ENCODE results near the gene PSMB9. TPM values are rescaled to one million over a fixed set of nuclear protein-coding genes. Genes with fewer than 3 reads are reported as not detected.
A peak's percentile ranks its signal among the peaks of the same experiment; 100 is the strongest.

PSMB9 gene
- total RNA-seq, 2 experiments from 2014 or later: 296 to 302 TPM

- peaks cover 74% of the 10 kb centered on the region for H3K36me3 Mint-ChIP-seq
- H3K4me1 Mint-ChIP-seq (ENCODE audit: low read depth): peaks cover 54% of the 10 kb centered on the region
- POLR2A ChIA-PET: interaction anchor here (8.2 to 9.8 kb wide), 2 partner anchors 16 to 131 kb away, joined by 133 to 313 read pairs; partner anchors contain the start of genes BRD2, PSMB9 and TAP1
- CTCF ChIA-PET: interaction anchor here (0.7 to 11.9 kb wide), 6 partner anchors 10 to 439 kb away, joined by 3 to 917 read pairs (median 5); partner anchors contain the start of genes PSMB9 and TAP1
- no peaks in the 10 kb centered on the region for H3K9me3 Mint-ChIP-seq
- H3K27me3 Mint-ChIP-seq: no peaks in the 10 kb centered on the region
- peak overlapping the region; percentile 97 for H3K4me3 Mint-ChIP-seq
- peak overlapping the region; percentile 100 for H3K27ac Mint-ChIP-seq
- DNase-seq: peak; percentile 72
- intact Hi-C loops (cut with micrococcal nuclease): loop anchor here (5.0 kb wide), 3 partner anchors 367 to 1103 kb away; partner anchors contain the start of genes CLIC1, CUTA and RING1
Measured at GRCh38 chr6:32840604-32841246, 13.3 kb upstream of the PSMB9 start.

DNA sequence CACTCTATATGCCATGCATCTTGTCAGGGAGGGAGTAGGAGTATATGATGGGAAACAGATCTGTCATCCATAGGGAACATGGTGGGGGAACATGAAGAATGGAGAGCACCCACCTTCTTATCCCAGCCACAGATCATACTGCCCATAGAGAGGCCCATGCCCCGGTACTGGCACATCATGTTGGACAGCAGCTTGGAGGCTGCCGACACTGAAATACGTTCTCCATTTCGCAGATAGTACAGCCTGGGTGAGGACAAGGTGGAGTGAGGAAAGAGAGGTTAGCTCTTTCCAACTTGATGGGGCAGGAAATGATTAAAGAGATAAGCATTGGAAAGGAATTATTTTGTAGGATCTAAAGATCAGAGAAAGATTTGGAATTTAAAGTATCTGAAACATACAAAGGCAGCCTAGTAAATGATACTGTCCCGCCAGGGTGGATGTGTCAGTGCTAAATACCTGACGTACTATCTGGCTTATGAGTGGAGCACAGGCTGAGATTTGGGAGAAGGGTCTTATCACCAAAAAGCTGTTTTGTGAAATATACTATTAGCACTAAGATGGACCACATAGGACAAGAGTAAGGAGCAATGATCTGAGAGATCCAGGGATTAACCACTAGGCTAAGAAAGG, 11.9 kb upstream of the PSMB9 start:
- no peaks in the 10 kb centered on the region for H3K27me3 Mint-ChIP-seq
- H3K27ac Mint-ChIP-seq: peak overlapping the region; percentile 100
- peaks cover 74% of the 10 kb centered on the region for H3K36me3 Mint-ChIP-seq
- DNase-seq: no peak
- H3K9me3 Mint-ChIP-seq: no peaks in the 10 kb centered on the region
- peaks cover 48% of the 10 kb centered on the region for H3K4me1 Mint-ChIP-seq (ENCODE audit: low read depth)
- H3K4me3 Mint-ChIP-seq: peak overlapping the region; percentile 97
- intact Hi-C loops (cut with micrococcal nuclease): loop anchor here (5.0 kb wide), 3 partner anchors 365 to 1105 kb away; partner anchors contain the start of genes CLIC1, CUTA and RING1
- ChIA-PET POLR2A (interaction anchor here (8.2 to 9.8 kb wide), 2 partner anchors 14 to 130 kb away, joined by 133 to 313 read pairs; partner anchors contain the start of genes BRD2, PSMB9 and TAP1), CTCF (interaction anchor here (1.2 to 11.9 kb wide), 4 partner anchors 9 to 142 kb away, joined by 3 to 917 read pairs (median 8); partner anchors contain the start of genes PSMB9 and TAP1)

DNA sequence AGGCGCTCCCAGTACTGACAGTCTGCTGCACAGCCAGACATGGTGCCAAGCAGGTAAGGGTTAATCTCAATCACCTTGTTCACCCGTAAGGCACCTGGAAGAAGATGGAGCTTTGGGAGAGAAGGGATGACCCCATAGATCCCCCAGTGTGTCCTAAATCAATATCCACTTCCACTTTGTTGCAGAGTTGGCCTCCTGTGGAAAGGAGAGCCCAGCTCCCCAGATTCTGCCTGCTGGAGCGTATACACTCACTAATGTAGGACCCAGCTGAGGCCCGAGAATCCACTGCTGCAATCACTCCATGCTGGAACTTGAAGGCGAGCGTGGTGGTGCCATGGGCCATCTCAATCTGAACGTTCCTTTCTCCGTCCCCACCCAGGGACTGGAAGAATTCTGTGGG, 11.3 kb upstream of the PSMB9 start:
- intact Hi-C loops (cut with micrococcal nuclease): loop anchor here (5.0 kb wide), 3 partner anchors 365 to 1105 kb away; partner anchors contain the start of genes CLIC1, CUTA and RING1
- CTCF ChIA-PET: interaction anchor here (1.2 to 11.9 kb wide), 4 partner anchors 8 to 142 kb away, joined by 3 to 917 read pairs (median 8); partner anchors contain the start of genes PSMB9 and TAP1
- peak overlapping the region; percentile 100 for H3K27ac Mint-ChIP-seq
- DNase-seq: no peak
- POLR2A ChIA-PET: interaction anchor here (8.2 to 9.8 kb wide), 2 partner anchors 14 to 129 kb away, joined by 133 to 313 read pairs; partner anchors contain the start of genes BRD2, PSMB9 and TAP1
- peaks cover 52% of the 10 kb centered on the region for H3K4me1 Mint-ChIP-seq (ENCODE audit: low read depth)
- peak overlapping the region; percentile 97 for H3K4me3 Mint-ChIP-seq
- H3K27me3 Mint-ChIP-seq: no peaks in the 10 kb centered on the region
- H3K36me3 Mint-ChIP-seq: peaks cover 74% of the 10 kb centered on the region
- no peaks in the 10 kb centered on the region for H3K9me3 Mint-ChIP-seq

GRCh38 chr6:32843331-32843978, 10.5 kb upstream of the PSMB9 start:
- intact Hi-C loops (cut with micrococcal nuclease): loop anchor here (5.0 kb wide), 3 partner anchors 364 to 1106 kb away; partner anchors contain the start of genes CLIC1, CUTA and RING1
- no peak for DNase-seq
- Mint-ChIP-seq H3K4me1 (ENCODE audit: low read depth) (peaks cover 60% of the 10 kb centered on the region), H3K27ac (peak overlapping the region; percentile 100), H3K4me3 (peak overlapping the region; percentile 97), H3K27me3 (no peaks in the 10 kb centered on the region), H3K9me3 (no peaks in the 10 kb centered on the region), H3K36me3 (peaks cover 82% of the 10 kb centered on the region)
- POLR2A ChIA-PET: interaction anchor here (8.2 to 9.8 kb wide), 2 partner anchors 13 to 128 kb away, joined by 133 to 313 read pairs; partner anchors contain the start of genes BRD2, PSMB9 and TAP1
- CTCF ChIA-PET: interaction anchor here (1.1 to 11.9 kb wide), 2 partner anchors 19 to 128 kb away, joined by 3 to 917 read pairs; partner anchors contain the start of genes PSMB9 and TAP1

GRCh38 chr6:32843979-32844838, 9.8 kb upstream of the PSMB9 start, which contains the start of gene PSMB8:
Gene PSMB8 (minus strand): TSS chr6:32844047. CDS start chr6:32843996, 51 bp downstream.
- Mint-ChIP-seq H3K4me3 (peak within 1 kb of the TSS; percentile 97), H3K27ac (peak within 1 kb of the TSS; percentile 100), H3K9me3 (no peaks in the 10 kb centered on the region), H3K27me3 (no peaks in the 10 kb centered on the region), H3K36me3 (peaks cover 90% of the 10 kb centered on the region), H3K4me1 (ENCODE audit: low read depth) (peaks cover 63% of the 10 kb centered on the region)
- POLR2A ChIA-PET: interaction anchor here (0.6 to 9.8 kb wide), 15 partner anchors 10 to 1105 kb away, joined by 3 to 313 read pairs (median 3); partner anchors contain the start of genes BRD2, MSH5, PSMB9 and TAP1
- peak; percentile 99 for DNase-seq
- intact Hi-C loops (cut with micrococcal nuclease): loop anchor here (1.0 to 5.0 kb wide), 6 partner anchors 9 to 1107 kb away; partner anchors contain the start of genes CLIC1, CUTA, RING1 and RPS18
- CTCF ChIA-PET: interaction anchor here (0.8 to 11.9 kb wide), 6 partner anchors 18 to 140 kb away, joined by 3 to 917 read pairs (median 7); partner anchors contain the start of genes HLA-DMA, PSMB9 and TAP1

DNA sequence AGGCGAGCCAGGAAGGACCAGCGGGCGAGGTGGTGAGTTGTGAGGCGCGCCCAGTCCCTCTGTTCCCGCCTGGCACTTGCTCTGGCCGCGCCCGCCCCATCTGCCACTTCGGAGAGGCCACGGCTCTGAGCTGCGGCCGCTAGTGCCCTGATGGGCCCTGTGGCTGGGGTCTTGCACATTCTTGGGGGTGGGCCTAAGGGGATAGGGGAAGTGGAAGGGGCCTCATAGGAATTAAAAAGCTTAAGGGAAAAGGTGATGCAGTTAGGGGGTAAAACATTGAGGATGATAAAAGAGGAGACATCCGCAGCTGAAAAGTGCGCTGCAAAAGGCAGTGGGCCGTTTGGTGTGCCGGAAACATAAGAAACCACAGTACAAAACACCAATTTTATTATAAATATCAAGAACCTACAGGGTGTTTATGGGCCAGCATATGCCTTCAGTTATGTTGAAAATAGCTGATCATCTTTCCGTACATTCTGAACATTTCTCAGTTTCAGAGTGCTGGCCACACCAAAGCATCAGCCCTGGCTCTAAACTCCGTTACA, 9.1 kb upstream of the PSMB9 start:
- Mint-ChIP-seq H3K4me3 (peak overlapping the region; percentile 97), H3K36me3 (peaks cover 94% of the 10 kb centered on the region), H3K4me1 (ENCODE audit: low read depth) (peaks cover 60% of the 10 kb centered on the region), H3K9me3 (no peaks in the 10 kb centered on the region), H3K27ac (peak overlapping the region; percentile 100), H3K27me3 (no peaks in the 10 kb centered on the region)
- intact Hi-C loops (cut with micrococcal nuclease): loop anchor here (1.0 to 5.0 kb wide), 6 partner anchors 8 to 1108 kb away; partner anchors contain the start of genes CLIC1, CUTA, RING1 and RPS18
- no peak for DNase-seq
- ChIA-PET CTCF (interaction anchor here (0.8 to 11.9 kb wide), 5 partner anchors 18 to 140 kb away, joined by 5 to 917 read pairs (median 9); partner anchors contain the start of genes HLA-DMA, PSMB9 and TAP1), POLR2A (interaction anchor here (0.6 to 9.8 kb wide), 17 partner anchors 10 to 1105 kb away, joined by 3 to 313 read pairs (median 3); partner anchors contain the start of genes BRD2, HLA-DMA, MSH5 and PSMB9)

- H3K4me1 Mint-ChIP-seq (ENCODE audit: low read depth): peaks cover 60% of the 10 kb centered on the region
- DNase-seq: peak; percentile 72
- H3K27ac Mint-ChIP-seq: peak overlapping the region; percentile 100
- H3K4me3 Mint-ChIP-seq: peak overlapping the region; percentile 97
- no peaks in the 10 kb centered on the region for H3K27me3 Mint-ChIP-seq
- H3K36me3 Mint-ChIP-seq: peaks cover 94% of the 10 kb centered on the region
- CTCF ChIA-PET: interaction anchor here (0.8 to 11.9 kb wide), 6 partner anchors 17 to 139 kb away, joined by 4 to 917 read pairs (median 7); partner anchors contain the start of genes HLA-DMA, PSMB9 and TAP1
- intact Hi-C loops (cut with micrococcal nuclease): loop anchor here (2.0 kb wide), 1 partner anchor 427 kb away; the partner anchor contains the start of gene RPS18
- POLR2A ChIA-PET: interaction anchor here (0.9 to 9.8 kb wide), 16 partner anchors 7 to 1106 kb away, joined by 3 to 313 read pairs (median 3); partner anchors contain the start of genes BRD2, HLA-DMA, MSH5 and PSMB9
- no peaks in the 10 kb centered on the region for H3K9me3 Mint-ChIP-seq
Measured at GRCh38 chr6:32845384-32845884, 8.6 kb upstream of the PSMB9 start.

DNA sequence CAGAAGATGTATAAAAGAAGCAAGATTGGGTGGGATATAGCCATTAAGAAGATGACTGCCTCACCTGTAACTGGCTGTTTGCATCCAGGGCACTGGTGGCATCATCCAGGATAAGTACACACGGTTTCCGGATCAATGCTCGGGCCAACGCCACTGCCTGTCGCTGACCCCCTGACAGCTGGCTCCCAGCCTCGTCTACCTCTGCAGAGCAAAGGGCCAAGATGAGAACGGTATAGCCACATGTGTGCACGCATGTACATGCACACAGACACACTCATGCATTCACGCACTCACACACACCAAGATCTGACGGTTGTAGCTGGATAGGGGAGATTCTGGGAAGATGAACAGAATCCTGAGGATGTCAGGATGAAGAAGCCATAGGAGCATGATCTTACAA, 7.0 kb upstream of the PSMB9 start:
- intact Hi-C loops (cut with micrococcal nuclease): no loop called here
- no peak for DNase-seq
- CTCF ChIA-PET: interaction anchor here (2.6 to 11.9 kb wide), 2 partner anchors 16 to 106 kb away, joined by 9 to 917 read pairs; partner anchors contain the start of genes HLA-DMA, PSMB9 and TAP1
- H3K27me3 Mint-ChIP-seq: no peaks in the 10 kb centered on the region
- peak overlapping the region; percentile 65 for H3K27ac Mint-ChIP-seq
- POLR2A ChIA-PET: interaction anchor here (2.1 to 8.2 kb wide), 2 partner anchors 9 to 125 kb away, joined by 9 to 133 read pairs; partner anchors contain the start of genes BRD2 and TAP2
- H3K36me3 Mint-ChIP-seq: peaks cover 95% of the 10 kb centered on the region
- H3K4me3 Mint-ChIP-seq: peak overlapping the region; percentile 43
- no peaks in the 10 kb centered on the region for H3K9me3 Mint-ChIP-seq
- H3K4me1 Mint-ChIP-seq (ENCODE audit: low read depth): peaks cover 54% of the 10 kb centered on the region

DNA sequence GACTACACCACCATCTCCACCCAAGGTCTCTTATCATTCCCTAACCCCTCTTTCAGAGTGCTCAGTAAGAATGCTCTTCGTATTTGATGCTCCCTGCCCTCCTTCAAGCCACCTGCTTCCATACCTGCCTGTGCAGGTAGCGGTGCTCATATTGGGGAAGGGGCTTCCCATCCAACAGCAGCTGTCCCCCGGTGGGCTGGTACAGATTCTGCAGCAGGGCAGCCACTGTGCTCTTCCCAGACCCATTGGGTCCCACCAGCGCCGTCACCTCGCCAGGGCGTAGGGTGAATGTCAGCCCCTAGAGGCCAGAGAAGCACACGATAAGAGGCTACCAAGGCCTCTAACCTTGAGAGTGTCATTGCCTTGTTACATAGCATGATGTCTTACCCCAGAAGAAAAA, 6.2 kb upstream of the PSMB9 start:
- intact Hi-C loops (cut with micrococcal nuclease): no loop called here
- Mint-ChIP-seq H3K4me1 (ENCODE audit: low read depth) (peaks cover 49% of the 10 kb centered on the region), H3K27ac (peak overlapping the region; percentile 65), H3K36me3 (peaks cover 95% of the 10 kb centered on the region), H3K27me3 (no peaks in the 10 kb centered on the region), H3K4me3 (peak overlapping the region; percentile 43), H3K9me3 (no peaks in the 10 kb centered on the region)
- POLR2A ChIA-PET: interaction anchor here (2.1 to 8.2 kb wide), 2 partner anchors 10 to 124 kb away, joined by 9 to 133 read pairs; partner anchors contain the start of genes BRD2 and TAP2
- CTCF ChIA-PET: interaction anchor here (11.9 kb wide), 1 partner anchor 15 kb away, joined by 917 read pairs; the partner anchor contains the start of genes PSMB9 and TAP1
- no peak for DNase-seq

Measured in activated CD4-positive, alpha-beta memory T cell treated with anti-CD3 and anti-CD28 coated beads for 36 hours (primary cell).